Kidney tubule cell (primary cell): ENCODE results near the gene PLXNB2.

ENCODE experiments used
- DNase-seq: peaks from one replicate; pipeline ENCODE4 v3.0.0-alpha.2; 2018; ENCODE audit warnings: low spot score

PLXNB2 gene

DNA sequence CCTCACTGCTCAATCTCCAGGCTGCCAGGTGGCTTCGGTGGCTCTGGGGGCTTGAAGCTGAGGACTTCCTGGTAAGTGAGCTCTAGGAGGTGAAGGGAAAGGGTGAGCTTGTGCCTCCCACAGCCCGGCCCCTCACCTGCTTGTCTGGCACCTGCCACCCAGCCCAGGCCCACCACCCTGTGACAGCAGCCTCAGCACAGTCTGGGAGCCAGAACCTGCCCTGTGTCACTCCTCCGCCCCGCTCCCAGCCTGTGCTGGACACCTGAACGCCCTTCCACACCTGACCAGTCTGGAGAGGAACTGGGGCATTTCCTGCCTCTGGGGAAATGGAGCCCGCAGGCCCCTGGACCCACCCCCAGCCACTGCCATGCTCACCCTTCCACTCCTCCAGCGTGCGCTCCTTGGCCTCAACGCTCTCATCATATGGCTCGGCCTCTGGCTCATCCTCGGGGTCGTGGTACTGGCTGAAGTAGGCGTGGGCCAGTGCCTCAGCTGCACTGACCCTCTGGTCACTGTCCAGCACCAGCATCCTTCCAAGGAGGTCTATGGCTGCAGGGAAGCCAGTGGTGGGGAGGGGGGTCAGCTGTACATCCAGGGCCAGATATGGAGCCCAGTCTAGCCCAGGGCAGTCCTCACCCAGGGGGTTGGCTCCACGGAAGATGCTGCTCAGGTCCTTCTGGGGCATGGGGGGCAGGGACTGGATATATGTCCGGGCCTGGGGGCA lies 42.3 kb downstream of the PLXNB2 start:
- DNase-seq: no peak

DNA sequence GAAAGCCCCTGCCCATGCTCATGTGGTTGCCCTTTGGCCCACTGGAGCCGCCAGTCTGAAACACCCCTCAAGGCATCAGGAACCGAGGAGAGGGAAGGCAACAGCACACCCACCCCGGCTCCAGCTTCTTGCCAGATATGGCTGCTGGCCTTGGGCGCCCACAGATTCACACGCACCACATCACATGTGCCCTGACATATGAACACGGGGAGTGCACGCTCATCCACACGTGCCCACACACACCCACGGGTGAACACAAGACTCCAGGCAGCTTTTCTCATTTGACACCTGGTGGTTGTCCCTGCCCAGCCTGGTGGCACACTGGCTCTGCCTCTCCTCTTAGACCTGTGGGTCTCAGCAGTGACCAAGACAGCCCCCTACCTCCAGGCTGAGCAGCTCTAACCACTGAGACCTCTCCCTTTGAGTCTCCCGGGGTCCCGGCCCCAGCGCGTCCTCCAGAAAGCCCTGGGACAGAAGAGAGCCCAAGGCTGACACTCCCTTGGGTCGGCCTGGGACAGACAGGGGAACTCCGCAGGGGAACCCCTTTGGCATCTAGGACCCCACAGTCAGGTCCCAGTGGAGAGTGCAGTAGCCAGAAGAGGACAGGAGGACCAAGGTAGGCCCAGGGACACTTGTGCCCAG lies 43.2 kb downstream of the PLXNB2 start:
- no peak for DNase-seq

DNA sequence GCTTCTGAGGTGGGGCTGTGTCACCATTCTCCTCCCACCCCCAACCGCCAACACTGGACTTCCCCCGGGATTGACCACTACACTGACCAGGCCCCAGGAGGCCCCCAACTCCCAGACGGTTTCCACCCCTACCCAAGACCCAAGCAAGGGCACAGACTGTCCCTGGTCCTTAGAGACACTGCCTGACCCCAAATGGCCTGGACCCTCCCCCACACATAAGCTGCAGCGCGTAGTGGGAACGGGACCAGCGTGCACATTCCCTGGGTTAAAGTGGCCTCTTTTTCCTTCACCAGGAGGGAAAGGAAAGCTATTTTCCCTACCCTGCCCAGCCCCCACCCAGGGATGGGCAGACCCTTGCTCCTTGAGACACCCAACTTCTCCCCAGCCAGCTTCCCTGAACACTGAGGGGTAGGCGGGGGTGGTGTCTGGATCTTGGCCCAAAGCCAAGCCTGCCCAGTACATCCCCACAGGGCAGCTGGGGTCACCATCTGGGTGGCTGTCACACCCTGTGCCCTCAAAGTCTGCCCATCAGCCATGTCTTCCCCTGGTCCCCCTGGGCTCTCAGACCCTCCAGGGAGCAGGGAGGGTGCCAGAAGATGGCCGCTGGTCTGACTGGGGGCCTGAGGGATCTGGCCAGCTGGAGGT lies 44.4 kb downstream of the PLXNB2 start:
- DNase-seq: no peak

DNA sequence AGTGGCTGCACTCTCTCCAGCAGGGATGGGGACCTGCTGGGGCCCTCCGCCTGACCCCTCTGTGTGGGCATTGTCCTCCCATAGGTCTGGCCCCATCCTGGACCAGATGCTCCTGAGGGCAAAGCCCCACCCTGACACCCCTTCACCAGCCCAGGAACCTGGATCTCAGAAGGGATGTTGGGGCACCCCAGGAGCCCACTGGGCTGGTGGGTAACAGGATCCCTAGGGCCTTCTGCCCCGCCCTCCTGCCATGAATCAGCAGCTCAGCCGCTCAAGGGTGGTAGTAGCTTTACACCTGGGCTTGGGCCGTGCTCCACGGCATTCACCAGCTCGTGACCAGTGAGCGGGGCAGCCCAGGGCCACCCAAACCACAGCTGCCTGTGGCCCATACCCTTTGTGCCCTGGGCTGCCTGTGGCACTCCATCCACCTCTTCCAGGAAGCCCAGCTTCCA lies 45.0 kb downstream of the PLXNB2 start:
- DNase-seq: peak; percentile 63

DNA sequence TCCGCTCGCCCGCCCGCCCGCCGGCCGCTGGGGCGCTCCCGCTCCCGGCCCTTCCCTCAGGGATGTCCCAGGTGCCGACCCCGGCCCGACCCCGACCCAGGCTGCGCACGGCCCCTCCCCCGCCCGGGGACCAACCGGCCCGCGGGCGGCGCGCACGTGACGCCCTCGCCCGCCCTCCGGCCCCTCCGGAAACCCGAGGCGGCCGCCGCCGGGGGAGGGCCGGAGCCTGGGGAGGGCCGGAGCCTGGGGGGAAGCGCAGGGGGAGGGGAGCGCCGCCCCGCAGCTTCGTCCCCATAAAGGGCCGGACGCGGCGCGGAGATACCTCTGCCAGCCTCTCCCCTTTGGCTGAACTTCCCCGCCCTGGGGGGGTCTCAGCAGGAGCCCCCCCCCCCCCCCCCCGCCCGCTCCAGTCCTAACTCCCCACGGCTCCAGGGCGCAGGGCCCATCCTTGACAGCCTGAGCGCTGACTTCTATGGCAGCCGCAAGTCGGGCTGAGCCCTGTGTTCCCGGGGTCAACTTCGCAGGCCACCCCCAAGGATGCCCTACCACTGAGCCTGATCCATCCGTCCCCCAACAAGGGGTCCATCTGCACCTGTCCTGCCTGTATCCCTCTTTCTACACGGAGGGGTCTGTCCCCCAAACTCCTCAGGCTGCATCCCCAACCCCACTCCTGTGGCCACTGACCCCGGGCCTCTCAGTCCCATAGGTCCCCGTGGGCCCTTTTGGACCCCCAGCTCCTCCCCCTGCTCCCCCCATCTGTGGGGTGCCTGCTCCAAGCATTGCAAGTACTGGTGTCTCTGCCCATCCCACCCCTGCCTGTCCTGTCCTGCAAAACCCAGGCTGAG lies 45.6 kb downstream of the PLXNB2 start, which contains the start of gene MAPK12:
TSS of gene MAPK12 (minus strand) at position 69 of the 845 bp plus-strand sequence. CDS start 174 bp downstream, outside the sequence.
- peak; percentile 39 for DNase-seq

DNA sequence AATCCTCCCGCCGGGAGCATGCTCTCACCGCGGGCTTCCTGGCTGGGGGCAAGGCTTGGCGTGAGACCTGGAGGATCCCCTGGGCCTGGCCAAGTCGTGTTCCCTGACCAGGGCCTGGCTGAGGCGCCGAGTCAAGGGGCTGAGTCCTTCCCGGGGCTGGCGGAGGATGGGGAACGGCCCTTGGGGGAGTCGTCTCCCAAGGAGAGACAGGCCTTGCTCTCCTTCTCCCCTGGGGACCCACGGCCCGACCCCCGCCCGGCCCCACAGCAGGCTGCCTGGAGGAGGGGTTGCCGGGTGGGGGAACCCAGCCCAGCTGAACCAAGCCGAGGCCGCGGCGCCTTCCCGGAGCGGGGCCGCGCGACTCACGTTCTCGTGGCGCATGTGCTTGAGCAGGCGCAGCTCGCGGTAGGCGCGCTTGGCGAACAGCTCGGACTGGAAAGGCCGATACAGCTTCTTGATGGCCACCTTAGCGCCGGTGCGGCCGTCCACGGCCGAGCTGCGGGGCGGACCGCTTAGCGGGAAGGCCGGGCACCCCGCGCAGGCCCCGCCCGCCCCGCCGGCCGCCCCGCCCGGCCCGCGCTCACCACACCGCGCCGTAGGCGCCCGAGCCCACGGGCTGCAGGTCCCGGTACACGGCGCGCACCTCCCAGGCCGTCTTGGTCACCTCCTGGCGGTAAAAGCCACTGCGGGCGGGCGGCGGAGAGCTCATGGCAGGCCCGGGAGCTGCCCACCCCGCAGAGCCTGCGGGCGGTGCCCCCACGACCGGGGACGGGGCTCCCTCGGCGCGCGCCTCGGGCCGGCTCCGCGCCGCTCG lies 46.4 kb downstream of the PLXNB2 start:
- peak; percentile 62 for DNase-seq

DNA sequence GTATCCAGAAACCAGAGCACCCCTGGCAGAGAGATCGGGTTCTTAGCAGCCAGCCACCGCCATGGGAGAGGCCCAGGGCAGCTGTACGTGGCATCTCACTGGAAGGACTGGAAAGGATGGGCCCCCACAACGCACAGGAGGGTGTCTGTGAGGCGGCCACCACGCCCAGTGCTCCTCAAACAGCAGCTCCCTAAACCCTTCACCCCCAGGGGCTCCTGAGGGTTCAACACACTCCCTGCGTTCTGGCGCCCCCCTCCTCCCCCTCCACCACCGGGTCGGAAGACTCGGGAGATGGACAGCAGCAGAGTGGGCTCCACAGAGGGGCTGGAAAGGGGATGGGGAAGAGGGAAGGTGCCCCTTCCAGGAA lies 47.0 kb downstream of the PLXNB2 start:
- no peak for DNase-seq

DNA sequence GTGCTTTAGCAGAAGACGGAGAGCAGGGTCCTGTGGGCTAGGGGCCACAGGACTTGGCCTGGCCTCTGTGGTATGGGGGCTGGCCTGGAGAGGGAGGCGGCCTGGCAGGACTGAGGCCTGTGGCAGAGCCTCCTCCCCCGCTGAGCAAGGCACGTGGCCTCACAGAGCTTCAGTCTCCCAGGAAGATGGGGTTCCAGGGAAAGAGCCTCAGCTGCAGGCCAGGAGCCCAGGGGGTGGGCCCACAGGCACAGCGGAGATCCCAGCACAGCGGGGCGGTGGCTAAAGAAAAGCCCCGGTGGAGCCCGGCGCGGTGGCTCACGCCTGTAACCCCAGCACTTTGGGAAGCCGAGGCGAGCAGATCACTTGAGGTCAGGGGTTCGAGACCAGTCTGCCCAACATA lies 48.1 kb downstream of the PLXNB2 start:
- DNase-seq: no peak

DNA sequence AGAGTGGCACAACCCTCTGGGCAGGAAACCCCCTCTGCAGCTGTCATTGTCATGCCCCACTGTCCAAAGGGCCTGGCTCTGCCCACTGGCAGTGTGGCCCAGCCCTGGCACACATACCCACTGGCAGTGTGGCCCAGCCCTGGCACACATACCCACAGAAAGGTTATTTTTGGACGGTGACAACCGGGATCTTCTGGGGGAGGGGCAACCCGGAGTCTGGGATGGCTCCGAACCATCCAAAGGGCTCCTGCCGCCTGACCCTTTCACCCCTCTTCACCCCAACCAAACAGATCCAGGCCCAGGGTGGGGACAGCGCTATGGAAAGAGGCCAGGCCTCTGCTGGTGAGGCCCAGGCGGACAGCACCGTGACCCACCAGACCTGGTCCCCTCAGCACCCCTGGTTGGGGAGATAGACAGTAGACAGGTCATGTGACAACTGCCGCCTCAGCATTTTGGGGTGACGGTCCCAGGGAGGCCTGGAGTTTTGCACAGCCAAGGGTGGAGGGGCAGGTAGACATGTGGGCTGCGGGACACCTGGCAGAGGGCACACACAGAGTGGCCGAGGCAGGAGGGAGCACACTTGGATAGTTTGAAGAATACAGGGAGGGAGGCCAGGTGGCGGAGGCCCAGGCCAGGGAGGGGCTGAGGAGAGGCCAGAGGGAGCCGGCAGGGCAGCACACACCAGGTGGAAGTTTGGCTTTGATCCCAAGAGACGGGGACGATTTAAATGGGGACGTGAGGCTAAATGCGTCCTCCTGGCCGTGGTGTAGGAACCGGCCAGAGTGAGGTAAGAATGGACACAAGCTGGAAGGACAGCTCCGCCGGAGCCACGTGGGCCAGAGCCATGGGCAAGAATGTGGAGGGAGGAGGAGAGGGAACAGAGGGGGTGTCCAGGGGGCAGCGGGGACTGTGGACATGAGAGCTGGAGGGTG lies 48.8 kb downstream of the PLXNB2 start:
- no peak for DNase-seq

DNA sequence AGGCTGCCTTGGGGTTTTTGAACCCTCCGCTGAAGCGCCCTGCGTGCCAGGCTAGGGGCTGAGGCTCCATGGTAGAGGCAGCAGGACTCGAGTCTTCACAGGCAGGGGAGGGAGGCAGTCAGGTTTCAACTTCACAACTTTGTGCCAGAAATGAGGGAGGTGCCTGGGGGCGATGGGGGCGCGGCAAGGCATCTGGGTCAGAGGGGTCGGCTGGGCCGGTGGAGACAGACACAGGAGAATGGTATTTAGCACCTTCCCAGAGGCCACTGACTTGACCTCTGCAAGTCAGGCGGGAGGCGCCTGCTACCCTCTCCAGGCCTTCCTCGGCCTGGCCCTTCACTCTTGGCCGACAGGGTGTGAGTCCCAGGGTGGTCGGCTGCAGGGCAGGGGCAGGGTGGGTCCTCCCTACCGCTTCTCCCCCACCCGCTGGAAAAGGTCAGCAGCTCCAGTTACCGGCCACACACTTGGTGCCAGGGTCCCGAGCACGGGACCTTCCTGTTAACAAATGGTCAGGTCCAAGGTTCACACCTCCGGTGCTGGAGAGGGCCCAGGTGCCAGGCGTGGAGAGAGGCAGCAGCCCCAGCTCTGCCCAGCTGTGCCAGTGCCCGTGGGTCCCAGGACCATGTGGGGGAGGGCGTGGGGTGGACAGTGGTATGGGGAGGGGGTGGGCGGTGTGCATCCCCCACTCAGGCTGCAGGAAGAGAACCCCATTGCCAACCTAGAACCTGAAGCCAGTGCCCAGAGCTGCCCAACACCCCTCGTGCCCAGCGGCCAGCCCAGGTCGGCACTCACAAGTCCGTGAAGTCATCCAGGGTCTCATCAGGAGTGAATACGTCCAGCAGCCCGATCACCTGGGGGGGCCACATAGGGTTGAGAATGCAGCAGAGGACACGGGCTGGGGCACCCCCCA lies 49.7 kb downstream of the PLXNB2 start:
- DNase-seq: no peak

DNA sequence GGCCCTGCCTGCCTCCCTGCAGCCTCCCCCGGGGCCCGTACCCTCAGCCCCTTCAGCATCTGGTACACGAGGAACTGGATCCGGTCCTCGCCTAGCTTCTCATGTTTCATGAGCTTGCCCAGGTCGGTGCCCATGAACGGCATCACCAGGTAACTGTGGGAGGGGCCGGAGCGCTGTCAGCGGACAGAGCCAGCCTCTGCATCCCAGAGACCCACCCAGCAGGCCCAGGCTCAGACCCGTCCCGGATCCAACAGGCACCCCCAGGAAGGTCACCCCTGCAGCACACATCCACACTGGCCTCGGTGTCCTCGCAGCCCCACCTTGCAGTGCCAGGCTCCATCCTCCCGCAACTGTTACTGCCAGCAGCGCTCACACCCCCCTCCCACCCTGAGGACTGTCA lies 50.4 kb downstream of the PLXNB2 start:
- DNase-seq: no peak

DNA sequence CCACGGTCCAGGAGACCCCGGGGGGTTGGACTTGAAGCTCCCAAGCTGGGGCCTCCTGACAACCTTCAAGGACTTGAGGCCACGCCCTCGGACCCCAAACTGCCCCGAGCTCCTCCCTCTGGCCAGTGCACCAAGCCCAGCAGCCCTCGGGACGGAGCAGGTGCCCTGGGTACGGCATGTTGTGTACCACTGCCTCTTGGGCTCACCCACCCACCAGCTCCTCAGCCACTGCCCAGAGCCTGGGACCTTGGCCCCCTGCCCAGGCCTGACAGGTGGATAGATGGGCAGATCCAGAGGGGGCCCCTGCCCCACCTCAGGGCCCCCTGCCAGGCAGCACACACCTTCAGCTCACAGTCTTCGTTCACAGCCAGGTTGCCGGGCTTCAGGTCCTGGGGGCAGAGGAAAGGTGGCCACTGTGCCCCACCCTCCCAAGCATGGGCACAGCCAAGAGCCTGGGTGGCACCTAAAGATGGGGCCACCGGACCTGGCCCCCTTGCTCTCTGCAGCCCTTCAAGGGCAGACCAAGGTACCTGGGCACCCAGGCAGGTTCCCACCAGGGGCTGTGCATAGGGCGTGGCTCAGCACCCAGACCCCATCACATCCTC lies 51.1 kb downstream of the PLXNB2 start:
- DNase-seq: no peak

DNA sequence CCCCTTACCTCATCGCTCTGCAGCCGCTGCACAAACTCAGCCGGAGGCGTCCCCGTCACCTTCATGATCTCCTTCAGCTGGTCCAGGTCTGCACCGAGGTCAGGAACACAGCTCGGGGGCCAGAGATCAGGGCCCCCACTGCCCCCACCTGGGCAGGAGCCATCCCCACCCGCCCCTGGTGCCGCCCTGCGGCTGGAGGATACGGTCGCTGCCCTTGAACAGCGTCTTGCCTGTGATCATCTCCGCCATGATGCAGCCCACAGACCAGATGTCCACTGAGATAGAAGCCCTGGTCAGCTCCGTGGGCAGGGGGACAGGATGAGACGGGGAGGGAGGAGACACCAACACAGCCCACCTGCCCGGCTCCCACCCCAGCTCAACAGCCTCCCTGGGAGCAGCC lies 51.8 kb downstream of the PLXNB2 start:
- no peak for DNase-seq

DNA sequence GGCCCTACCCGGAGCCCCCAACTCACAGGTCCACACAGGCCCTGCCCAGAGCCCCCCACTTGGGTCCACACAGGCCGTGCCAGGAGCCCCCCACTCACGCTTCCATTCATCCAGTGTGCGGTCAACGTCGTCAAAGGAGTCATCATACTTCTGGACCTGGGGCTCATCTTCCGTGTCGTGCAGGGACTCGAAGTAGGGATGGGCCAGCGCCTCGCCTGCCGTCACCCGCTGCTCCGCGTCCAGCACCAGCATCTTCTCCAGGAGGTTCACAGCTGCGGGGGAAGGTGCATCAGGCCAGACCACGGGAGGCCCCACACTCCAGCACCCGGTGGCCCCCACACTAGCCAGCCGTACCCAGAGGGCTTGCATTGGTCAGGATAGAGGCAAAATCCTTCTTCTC lies 52.3 kb downstream of the PLXNB2 start:
- DNase-seq: no peak

DNA sequence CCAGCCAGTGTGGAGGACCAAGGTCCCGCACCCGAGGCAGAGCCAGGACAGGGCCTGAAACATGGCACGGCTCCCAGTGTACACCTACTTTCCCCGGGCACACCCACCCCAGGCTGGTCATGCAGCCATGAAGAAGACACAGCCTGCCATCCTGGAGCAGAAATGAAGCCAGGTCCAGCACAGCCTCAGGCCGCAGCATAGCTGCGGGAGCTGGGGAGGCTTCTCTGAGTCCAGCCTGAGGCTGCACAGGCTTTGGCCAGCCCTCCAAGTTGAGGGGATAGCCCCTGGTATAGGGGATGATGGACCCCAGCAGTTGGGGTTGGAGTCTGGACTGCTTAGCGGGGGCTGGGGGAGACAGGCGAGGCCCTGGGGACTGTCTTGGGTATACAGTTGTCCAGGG lies 53.5 kb downstream of the PLXNB2 start:
- DNase-seq: no peak

DNA sequence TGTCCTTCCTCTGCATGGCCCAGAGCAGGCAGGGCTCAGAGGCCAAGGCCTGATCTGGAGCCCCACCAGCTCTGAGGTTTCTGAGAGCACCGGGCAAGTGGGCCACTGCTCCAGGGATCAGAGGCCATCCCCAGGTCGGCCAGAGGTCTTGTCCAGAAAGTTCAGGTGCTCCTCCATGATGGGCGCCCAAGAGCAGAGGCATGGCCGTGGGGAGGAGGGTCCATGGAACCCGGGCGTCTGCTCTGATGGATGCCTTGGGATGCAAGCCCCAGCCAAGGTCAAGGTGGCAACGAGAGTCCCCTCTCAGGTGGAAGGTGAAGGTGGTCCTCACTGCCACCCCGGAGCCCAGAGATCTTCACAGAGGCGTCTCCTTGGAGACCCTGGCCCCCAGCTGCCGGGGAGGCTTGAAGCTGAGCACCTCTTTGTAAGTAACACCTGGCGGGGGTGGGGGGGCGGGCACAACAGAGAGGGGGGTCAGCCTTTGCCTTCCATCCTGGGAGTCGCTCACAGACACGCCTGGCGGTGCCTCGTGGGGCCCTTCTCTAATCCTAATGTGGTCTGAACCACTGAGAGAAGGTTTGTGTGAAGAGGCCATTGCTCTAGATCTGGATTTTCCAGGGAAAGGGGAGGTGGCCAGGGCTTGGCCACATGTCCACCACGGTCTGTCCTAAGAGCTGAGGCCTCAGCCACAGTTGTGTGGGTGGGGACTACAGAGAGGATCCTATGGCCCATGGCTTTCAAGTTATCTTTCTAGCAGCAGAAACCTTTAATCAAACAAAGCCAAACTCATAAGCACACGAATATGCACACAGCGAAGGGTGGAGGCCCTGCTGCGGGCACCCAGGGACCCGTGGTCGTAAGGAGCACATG lies 54.2 kb downstream of the PLXNB2 start:
- no peak for DNase-seq

DNA sequence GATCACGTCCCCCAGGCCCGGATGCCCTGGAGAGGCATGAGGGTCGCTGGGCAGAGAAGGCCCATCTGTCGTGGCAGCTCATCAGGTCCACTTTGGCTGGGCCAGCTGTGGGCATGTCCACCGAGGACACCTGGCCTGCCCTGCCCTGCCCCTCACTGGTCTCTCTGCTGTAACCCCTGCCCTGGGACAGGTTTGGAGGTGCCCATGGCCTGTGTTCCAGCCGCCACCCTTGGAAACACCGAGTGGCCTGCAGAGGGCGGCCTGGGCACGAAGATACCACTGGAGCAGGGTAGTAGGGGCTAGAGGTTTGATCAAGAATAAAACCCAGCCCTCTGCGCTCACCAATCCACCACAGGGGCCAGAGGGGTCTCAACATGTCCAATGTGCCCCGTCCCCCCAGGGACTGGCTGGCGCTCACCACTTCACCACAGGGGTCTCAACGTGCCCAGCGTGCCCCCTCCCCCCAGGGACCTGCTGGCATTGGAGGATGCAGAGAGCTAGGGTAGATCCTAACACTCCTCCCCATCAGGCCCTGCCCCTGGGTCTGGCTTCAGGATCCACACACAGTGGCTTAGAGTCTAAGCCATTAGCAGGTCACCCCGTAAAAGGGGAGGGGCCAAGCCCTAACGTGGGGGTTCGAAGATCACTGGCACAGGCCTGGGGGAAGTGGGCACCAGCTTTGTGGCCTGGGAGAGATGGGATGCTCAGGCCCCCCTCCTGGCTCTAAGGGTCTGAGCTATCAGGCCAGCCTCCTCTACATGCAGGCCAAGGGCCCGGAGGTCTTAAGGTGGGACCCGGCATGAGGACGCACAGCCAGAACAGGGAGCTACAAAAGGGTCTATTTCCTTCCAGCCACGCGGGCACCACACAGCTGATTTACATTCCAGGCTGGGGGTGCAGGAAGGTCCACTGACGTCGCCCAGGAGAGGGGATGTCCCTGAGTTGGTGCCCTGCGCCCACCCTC lies 55.1 kb downstream of the PLXNB2 start:
- peak; percentile 68 for DNase-seq
